ENCODE results near the gene CACNA1H. TPM values are rescaled to one million over a fixed set of nuclear protein-coding genes. Genes with fewer than 3 reads are reported as not detected.

Gene CACNA1H
- total and polyA plus RNA-seq, 2 of the 8 experiments (the other 6 are each of a cell fraction or from before 2014, with no cell fraction given): 14.0 to 28.7 TPM

GRCh38 chr16:1119129-1119528 lies 33.8 kb upstream of the CACNA1H start:
- Histone ChIP-seq H3K4me2 (ENCODE audit: insufficient read depth in 1 of 2, low read depth in 2 of 2, low read length in 2 of 2) (no peak overlapping the region), H2BK5ac (ENCODE audit: low read depth, low read length) (no peak overlapping the region), H3K36me3 (ENCODE audit: control insufficient read depth in 2 of 4, insufficient read depth in 4 of 4, low read length in 3 of 4) (no peaks in the 10 kb centered on the region), H3K4me1 (replicated peaks in 1 of 4; ENCODE audit: control insufficient read depth in 3 of 4, insufficient read depth in 4 of 4, low read length in 3 of 4) (peaks cover 0 to 3% (median 0%) of the 10 kb centered on the region in 4 experiments; a peak in 2 of 7 replicates), H4K5ac (ENCODE audit: insufficient read length, low read depth, low read length) (no peak overlapping the region), H3K9ac (replicated peaks in 1 of 4; ENCODE audit: extremely low read depth in 1 of 4, low read depth in 3 of 4, low read length in 3 of 4) (no peak overlapping the region), H4K91ac (replicated peaks; ENCODE audit: insufficient read length, low read length) (no peak overlapping the region), H2BK15ac (ENCODE audit: low read length) (no peak overlapping the region), H3K4me3 (ENCODE audit: extremely low read depth in 1 of 4, insufficient read depth in 2 of 4, low read depth in 3 of 4, low read length in 4 of 4) (no peak overlapping the region), H4K20me1 (replicated peaks in 1 of 2; ENCODE audit: control insufficient read depth in 1 of 2, insufficient read depth in 2 of 2, low read length in 2 of 2) (peaks cover 0 to 1% of the 10 kb centered on the region in 2 experiments), H3K79me2 (ENCODE audit: control insufficient read depth in 1 of 2, insufficient read depth in 2 of 2, low read length in 2 of 2) (no peaks in the 10 kb centered on the region), H3K23ac (ENCODE audit: insufficient read length) (no peak overlapping the region), H2AFZ (ENCODE audit: low read length) (no peak overlapping the region), H3K27ac (ENCODE audit: low read depth, low read length) (no peak overlapping the region), H3K18ac (ENCODE audit: extremely low read depth, low read length) (no peak overlapping the region), H2BK120ac (replicated peaks; ENCODE audit: low read depth, low read length) (no peak overlapping the region), H2AK5ac (ENCODE audit: low read depth, low read length) (no peak overlapping the region), H3K56ac (replicated peaks; ENCODE audit: insufficient read length, low read depth, low read length) (no peak overlapping the region), H3K14ac (ENCODE audit: insufficient read length) (no peak overlapping the region), H3K23me2 (ENCODE audit: low read depth, low read length) (no peaks in the 10 kb centered on the region), H4K8ac (ENCODE audit: extremely low read depth, insufficient read depth, low read length) (peak overlapping the region; percentile 79; the same call in 1 of the 2 replicates), H3K9me3 (ENCODE audit: insufficient read depth in 2 of 2, low read depth in 1 of 2, low read length in 1 of 2) (no peaks in the 10 kb centered on the region), H3K27me3 (replicated peaks in 1 of 4; ENCODE audit: control insufficient read depth in 3 of 4, extremely low read depth in 1 of 4, insufficient read depth in 3 of 4, low read length in 3 of 4) (no peaks in the 10 kb centered on the region), H3K79me1 (ENCODE audit: low read depth, low read length) (no peaks in the 10 kb centered on the region), H2BK12ac (ENCODE audit: low read depth, low read length) (no peak overlapping the region), H3K4ac (replicated peaks; ENCODE audit: insufficient read length, low read depth, low read length) (no peak overlapping the region), H2BK20ac (ENCODE audit: low read length) (no peak overlapping the region)
- WGBS, 2 experiments (ENCODE audit: extremely low coverage in 1 of 2, insufficient coverage in 1 of 2, insufficient read length in 1 of 2, insufficient replicate concordance in 2 of 2, low coverage in 1 of 2, low lambda C conversion rate in 2 of 2, missing lambda C conversion rate in 1 of 2): 86% methylated on average over 19 of the region's 19 CpGs; no CpG with 5 or more reads in 1 of the 2 experiments
- TF ChIP-seq POLR2AphosphoS5 (IDR thresholded peaks at IDR 0.05; ENCODE audit: low read depth, low read length) (no peak), RAD21 (IDR thresholded peaks at IDR 0.05 in 1 of 2, conservative IDR thresholded peaks at IDR 0.05 in 1 of 2; ENCODE audit: low read depth in 2 of 2, low read length in 2 of 2) (no peak), NRF1 (IDR thresholded peaks at IDR 0.05; ENCODE audit: low read depth, low read length) (no peak), HDAC2 (IDR thresholded peaks at IDR 0.05; ENCODE audit: borderline replicate concordance in 1 of 2, low read depth in 2 of 2, low read length in 2 of 2) (no peak), RBBP5 (IDR thresholded peaks at IDR 0.05; ENCODE audit: borderline replicate concordance, low read depth, low read length) (no peak), KDM5A (IDR thresholded peaks at IDR 0.05; ENCODE audit: low read length) (no peak), SUZ12 (IDR thresholded peaks at IDR 0.05; ENCODE audit: low read length) (no peak), ASH2L (IDR thresholded peaks at IDR 0.05; ENCODE audit: low read length) (no peak), CBX8 (IDR thresholded peaks at IDR 0.05; ENCODE audit: borderline replicate concordance, low read depth, low read length) (no peak), BRCA1 (IDR thresholded peaks at IDR 0.05; ENCODE audit: low read depth, low read length) (no peak), SIRT6 (IDR thresholded peaks at IDR 0.05; ENCODE audit: low read length) (no peak)
- no peak for DNase-seq (ENCODE audit: low read depth in 1 of 2, low spot score in 2 of 2)
- no peak for FAIRE-seq
- ChIA-PET POLR2A (ENCODE audit: partially characterized antibody) (no interaction called here), CTCF (ENCODE audit: partially characterized antibody) (interaction anchor here (0.7 to 1.4 kb wide), 4 partner anchors 26 to 69 kb away, joined by 3 read pairs; no protein-coding TSS in a partner anchor)
